Activated CD8-positive, alpha-beta memory T cell treated with anti-CD3 and anti-CD28 coated beads, Interleukin-2, amount 50 U/mL, for 1 hour (primary cell): Measurements from ENCODE around the gene STK11IP.

Experiments used
- DNase-seq: peaks from one replicate; pipeline ENCODE4 v3.0.0-alpha.2; 2020; ENCODE audit errors: extremely low read depth

STK11IP gene

GRCh38 chr2:219578811-219579613 is 18.6 kb upstream of the STK11IP start:
- no peak for DNase-seq

GRCh38 chr2:219581346-219581745 is 16.3 kb upstream of the STK11IP start:
- DNase-seq, result no peak

GRCh38 chr2:219591091-219591490 is 6.6 kb upstream of the STK11IP start:
- no peak for DNase-seq

- DNase-seq, result no peak
Measured at GRCh38 chr2:219592736-219593135, 4.9 kb upstream of the STK11IP start.

GRCh38 chr2:219593154-219593553 is 4.5 kb upstream of the STK11IP start:
- DNase-seq, result no peak

GRCh38 chr2:219595256-219595655 is 2.4 kb upstream of the STK11IP start:
- DNase-seq, result no peak

- no peak for DNase-seq
Measured at GRCh38 chr2:219596954-219597551, 604 bp upstream of the STK11IP start.

- DNase-seq, result no peak
Measured at GRCh38 chr2:219598308-219599078, 836 bp downstream of the STK11IP start.

- DNase-seq, result no peak
Measured at GRCh38 chr2:219603771-219604170, 6.1 kb downstream of the STK11IP start.

GRCh38 chr2:219605607-219605954 is 7.9 kb downstream of the STK11IP start:
- no peak for DNase-seq

- DNase-seq, result no peak
Measured at GRCh38 chr2:219607931-219608330, 10.3 kb downstream of the STK11IP start.

GRCh38 chr2:219608399-219608964 is 10.8 kb downstream of the STK11IP start:
- DNase-seq, result no peak

- no peak for DNase-seq
Measured at GRCh38 chr2:219609149-219609750, 11.6 kb downstream of the STK11IP start.

GRCh38 chr2:219611306-219611705 is 13.6 kb downstream of the STK11IP start:
- no peak for DNase-seq

GRCh38 chr2:219611866-219612576 is 14.4 kb downstream of the STK11IP start:
- no peak for DNase-seq

GRCh38 chr2:219612577-219613286 is 15.1 kb downstream of the STK11IP start:
- DNase-seq, result no peak

GRCh38 chr2:219613461-219614070 is 15.9 kb downstream of the STK11IP start:
- no peak for DNase-seq

- DNase-seq, result no peak
Measured at GRCh38 chr2:219614076-219614860, 16.6 kb downstream of the STK11IP start.

GRCh38 chr2:219615036-219615435 is 17.4 kb downstream of the STK11IP start:
- DNase-seq, result no peak
